ENCODE results near the gene E2F7.

The E2F7 gene

DNA sequence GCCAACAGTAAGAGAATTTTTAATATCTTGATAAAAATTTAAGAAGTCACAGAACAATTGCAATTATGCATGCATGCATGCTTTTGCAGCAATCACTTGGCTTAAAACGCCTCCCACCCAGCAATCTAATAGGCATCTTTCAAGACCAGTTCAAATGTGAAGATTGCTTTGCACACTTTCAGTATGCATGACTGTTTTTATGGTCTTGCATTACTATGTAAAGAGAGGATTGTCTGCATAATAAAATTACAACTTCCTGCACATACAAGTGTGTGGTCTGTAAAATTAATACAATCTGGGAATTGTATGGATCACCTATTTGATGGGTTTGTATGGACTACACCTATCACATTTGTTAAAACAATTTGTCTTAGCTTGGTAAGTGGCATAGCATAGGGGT is 48.8 kb downstream of the E2F7 start:
- H3K27ac ChIP-seq: no peak overlapping the region
- TF ChIP-seq ZFX (IDR thresholded peaks at IDR 0.05): no peak
- TF ChIP-seq, protein P1, sequence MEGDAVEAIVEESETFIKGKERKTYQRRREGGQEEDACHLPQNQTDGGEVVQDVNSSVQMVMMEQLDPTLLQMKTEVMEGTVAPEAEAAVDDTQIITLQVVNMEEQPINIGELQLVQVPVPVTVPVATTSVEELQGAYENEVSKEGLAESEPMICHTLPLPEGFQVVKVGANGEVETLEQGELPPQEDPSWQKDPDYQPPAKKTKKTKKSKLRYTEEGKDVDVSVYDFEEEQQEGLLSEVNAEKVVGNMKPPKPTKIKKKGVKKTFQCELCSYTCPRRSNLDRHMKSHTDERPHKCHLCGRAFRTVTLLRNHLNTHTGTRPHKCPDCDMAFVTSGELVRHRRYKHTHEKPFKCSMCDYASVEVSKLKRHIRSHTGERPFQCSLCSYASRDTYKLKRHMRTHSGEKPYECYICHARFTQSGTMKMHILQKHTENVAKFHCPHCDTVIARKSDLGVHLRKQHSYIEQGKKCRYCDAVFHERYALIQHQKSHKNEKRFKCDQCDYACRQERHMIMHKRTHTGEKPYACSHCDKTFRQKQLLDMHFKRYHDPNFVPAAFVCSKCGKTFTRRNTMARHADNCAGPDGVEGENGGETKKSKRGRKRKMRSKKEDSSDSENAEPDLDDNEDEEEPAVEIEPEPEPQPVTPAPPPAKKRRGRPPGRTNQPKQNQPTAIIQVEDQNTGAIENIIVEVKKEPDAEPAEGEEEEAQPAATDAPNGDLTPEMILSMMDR (conservative IDR thresholded peaks at IDR 0.05): no peak

DNA sequence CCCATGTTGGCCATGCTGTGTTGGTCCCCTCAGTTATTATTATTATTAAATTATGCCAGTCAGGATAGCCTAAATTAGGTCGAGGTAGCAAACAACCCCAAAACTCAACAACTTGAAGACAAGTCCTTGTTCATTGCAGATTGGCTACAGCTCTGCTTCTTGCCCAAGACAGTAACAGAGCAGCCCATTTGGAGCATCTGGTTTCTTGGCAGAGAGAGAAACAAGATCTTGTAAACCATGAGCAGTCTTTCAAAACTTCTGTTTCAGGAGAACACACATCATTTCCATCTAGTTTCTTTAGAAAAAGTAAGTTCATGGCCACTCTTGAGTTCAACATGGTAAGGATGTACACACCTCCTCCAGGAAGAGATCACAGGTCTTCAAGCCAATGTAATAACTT is 52.3 kb downstream of the E2F7 start:
- H3K27ac ChIP-seq: no peak overlapping the region
- TF ChIP-seq, protein P1 (conservative IDR thresholded peaks at IDR 0.05): no peak
- TF ChIP-seq ZFX (IDR thresholded peaks at IDR 0.05): no peak

DNA sequence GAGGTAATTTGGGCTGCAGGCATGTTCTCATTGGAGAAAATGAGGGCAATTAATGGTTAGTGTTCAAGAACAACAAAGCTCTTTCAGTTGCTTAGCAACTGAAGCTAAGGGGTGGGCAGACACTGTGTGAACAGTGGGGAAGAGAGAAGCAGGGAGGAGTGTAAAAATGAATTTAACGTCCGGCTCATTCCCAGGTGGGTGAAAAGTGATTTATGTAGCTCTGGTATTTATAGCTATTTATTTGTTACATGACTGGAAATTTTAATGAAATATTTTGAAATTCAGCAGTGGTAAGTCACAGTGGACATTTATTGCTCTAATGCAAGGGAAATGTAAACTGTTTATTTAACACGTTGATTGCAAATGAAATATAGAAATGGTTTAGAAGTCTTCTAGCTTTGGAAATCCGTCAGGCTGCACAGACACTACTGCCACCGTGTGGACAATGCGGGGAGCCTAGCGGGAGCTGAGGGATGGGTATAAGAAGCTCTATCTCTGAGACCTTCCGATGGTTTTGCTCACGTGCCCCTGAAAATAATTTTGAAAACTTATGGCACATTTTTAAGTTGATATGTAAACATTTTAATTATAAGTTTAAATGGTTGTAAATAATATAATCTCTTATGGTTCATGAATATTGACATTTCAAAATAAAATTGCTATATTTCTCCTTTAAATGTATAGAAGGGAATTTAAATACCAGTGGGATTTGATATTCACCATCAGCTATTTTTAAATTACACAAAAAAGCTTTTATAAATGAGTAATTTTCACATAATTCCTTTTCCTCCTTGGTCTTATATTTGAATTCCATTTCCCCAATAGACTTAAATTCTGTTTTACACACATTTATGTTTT is 54.4 kb downstream of the E2F7 start:
- no peak overlapping the region for H3K27ac ChIP-seq
- TF ChIP-seq, protein P1 (conservative IDR thresholded peaks at IDR 0.05): peak; percentile 96
- no peak for TF ChIP-seq ZFX (IDR thresholded peaks at IDR 0.05)

DNA sequence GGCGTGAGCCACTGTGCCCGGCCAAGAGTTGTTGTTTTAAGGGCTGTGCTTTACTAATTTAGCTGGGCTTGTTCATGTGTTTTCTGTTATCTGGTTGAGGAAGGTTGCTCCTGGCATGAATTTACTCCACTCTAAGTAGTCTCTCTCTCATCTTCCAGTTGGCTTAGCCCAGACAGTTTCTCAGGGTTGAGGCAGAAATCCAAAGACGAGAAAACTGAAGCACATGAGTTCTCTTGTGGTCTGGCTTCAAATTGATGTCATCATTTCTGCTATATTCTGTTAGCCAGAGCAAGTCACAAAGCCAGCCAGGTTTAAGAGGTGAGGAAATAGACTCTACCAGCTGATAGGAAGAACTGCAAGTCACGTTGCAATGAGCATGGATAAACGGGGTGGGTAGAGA is 57.9 kb downstream of the E2F7 start:
- no peak for TF ChIP-seq ZFX (IDR thresholded peaks at IDR 0.05)
- TF ChIP-seq, protein P1 (conservative IDR thresholded peaks at IDR 0.05): no peak
- H3K27ac ChIP-seq: no peak overlapping the region

DNA sequence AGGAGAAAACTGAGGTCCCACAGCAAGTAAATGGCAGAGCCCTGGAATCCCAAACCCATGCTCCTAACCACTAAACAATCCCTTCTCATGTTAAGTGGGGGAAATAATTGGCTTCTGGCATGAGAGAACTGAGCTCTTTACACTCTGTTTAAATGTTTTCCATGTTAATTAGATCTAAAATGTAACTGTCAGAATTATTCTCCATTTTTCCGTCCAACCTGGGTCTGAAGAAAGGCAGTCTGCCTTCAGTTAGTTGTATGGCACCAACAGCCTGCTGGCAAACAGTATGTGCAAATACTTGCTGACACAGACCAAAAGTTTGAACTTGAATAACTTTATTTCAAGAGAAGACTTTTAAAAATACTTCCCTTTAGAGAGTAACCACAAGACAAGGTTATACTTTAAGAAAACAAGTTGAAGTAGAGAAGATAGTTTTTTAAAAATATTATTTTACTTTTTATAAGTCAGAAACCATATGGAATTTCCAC is 59.7 kb downstream of the E2F7 start:
- H3K27ac ChIP-seq: no peak overlapping the region
- no peak for TF ChIP-seq ZFX (IDR thresholded peaks at IDR 0.05)
- TF ChIP-seq, protein P1 (conservative IDR thresholded peaks at IDR 0.05): no peak

DNA sequence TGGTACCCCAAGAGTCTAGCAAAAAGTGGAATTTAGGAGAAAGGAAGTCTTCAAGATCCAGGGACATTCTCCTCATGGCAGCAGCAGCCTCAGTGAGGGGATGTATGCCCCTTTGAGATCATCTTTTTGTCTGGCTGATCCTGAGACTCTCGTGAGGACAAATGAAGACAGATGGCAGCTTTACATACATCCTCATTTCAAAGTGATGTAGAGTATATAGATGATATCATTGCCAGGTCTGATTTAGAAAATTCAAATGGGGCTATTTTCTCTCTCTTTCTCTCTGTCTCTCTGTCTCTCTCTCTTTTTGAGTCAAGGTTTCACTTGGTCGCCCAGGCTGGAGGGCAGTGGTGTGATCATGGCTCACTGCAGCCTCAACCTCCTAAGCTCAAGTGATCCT is 61.5 kb downstream of the E2F7 start:
- TF ChIP-seq, protein P1 (conservative IDR thresholded peaks at IDR 0.05): no peak
- no peak for TF ChIP-seq ZFX (IDR thresholded peaks at IDR 0.05)
- H3K27ac ChIP-seq: no peak overlapping the region

DNA sequence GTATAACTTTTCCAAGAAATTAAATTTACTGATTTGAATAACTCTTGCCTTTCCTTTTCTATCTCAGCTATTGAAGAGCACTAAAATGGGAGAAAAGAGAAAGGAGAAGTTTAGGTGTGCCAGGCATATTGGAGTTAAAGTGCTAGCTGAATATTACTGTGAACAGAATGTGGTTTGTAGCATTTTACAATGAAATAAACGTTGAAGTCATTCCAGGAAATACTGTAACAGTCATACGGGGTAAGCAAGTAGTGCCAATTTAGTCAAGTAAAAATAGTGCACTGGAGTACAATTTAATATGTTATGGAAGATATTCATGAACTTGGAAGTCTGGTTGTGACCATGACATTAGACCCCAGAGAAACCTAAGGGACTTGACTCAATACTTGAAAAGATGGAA is 62.1 kb downstream of the E2F7 start:
- TF ChIP-seq, protein P1 (conservative IDR thresholded peaks at IDR 0.05): no peak
- no peak for TF ChIP-seq ZFX (IDR thresholded peaks at IDR 0.05)
- H3K27ac ChIP-seq: no peak overlapping the region

Data from C4-2B (cell line).